GM18502 (cell line): ENCODE measurements around the gene CLCA2.

ENCODE experiments used
- ATAC-seq: cut with Tn5 transposase; IDR thresholded peaks from one replicate; pipeline ENCODE4 v1.9.1; 2021; ENCODE audit warnings: mild to moderate bottlenecking; ENCODE audit not compliant: unreplicated experiment, poor library complexity

The CLCA2 gene

DNA sequence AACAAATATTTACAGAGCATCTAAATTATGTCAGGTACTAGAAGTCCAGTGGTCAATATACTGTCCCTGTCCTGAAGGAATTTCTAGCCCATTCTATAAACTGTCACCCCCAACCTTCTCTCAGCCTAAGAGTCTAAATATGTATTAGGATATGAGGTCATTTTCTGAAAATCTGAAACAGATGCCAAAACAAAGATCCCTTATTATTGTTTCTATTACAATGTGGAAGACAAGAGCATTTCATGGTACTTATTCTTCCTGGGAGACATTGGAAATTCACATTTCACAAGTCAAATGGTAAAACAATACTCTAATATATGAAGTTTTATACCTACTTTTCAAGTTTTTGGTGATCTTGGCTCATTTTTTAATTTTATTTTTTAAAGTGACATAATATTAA lies 47.3 kb downstream of the CLCA2 start:
- peak; percentile 5 for ATAC-seq

- ATAC-seq = no peak
These were observed 48.2 kb downstream of the CLCA2 start for GRCh38 chr1:86472152-86472551.

- ATAC-seq = peak; percentile 50
These were observed 48.8 kb downstream of the CLCA2 start for GRCh38 chr1:86472767-86473166.

- ATAC-seq = no peak
These were observed 53.3 kb downstream of the CLCA2 start for GRCh38 chr1:86477256-86477655.

DNA sequence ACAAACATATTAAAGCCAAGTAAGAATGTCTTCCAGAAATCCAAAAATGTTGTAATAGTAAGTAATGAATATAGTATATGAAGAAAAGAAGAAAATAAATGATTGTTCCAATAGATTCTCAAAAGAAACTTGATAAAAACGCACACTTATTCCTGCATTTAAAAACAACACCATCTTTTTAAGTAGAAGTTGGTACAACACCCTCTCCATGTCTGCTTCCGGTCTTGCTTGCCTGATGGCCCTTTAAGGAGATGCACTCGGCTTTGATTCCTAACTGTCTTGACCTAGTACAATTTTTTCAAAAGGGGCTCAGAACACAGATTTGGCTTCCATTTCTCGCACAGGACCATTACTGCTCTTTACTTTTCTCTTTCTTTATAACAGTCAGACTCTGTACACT lies 53.7 kb downstream of the CLCA2 start:
- no peak for ATAC-seq

DNA sequence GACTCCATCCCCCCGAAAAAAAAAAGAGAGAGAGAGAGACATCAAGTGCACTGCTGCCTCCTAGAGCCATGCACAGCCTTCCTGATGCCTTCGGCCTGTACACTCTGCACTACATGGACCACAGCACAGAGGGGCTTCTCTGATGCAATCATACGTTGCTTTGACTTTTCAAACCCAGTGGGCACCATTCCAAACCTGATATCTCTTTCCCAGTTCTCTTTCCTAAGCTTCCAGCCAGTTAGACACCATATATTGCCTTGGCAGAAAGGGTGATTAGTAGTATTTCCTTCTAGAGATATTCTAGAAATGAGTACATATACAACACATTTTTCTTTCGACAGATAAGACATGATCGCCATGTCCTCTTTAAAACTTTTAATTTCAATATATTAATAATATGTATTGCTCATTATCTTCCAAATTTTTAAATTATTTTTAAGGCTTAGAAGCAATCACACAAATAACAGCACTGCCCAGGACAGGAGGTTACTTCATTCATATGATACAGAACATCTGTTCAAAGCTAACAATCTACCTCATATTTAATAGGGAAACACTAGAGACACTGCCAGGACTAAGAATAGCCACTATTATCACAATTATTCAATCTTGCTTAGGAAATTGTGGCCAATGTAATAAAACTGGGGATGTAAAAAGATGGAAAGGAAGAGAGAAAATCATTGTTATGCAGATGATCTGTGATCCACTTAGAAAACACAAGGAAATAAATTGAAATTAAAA lies 54.6 kb downstream of the CLCA2 start:
- ATAC-seq = no peak

GRCh38 chr1:86481966-86482365 lies 58.0 kb downstream of the CLCA2 start:
- no peak for ATAC-seq

DNA sequence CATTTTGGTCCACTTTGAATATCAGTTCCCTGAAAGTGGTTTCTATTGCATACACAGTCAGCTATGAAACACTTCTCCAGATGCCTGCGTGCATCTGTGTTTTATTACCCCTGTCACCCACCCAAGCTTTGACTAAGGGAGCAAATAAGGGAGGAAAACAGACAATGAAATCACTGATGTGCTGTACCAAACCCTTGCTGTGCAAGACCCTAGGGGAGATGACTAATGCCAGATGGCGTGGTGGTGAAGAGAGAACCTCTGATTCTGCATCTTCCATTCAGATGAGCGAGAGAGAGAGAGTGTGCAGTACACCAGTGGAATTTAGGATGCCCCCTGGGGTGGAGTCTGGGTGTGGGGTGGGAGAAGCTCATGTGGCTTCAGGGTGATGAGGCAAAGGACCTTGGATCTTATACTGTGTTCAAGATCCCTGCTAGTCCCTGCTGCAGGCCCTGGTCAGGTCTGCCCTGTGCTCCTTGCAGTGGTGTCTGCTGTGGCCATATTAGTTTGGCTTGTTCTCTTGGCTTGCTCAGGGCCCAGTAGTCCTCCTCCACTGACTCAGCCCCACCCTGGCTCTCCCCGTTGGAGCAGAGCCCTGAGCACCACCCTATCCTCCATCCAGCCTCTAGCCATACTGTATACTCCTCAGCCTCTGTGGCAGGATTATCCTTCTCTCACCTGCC lies 63.3 kb downstream of the CLCA2 start:
- ATAC-seq = no peak

- ATAC-seq = no peak
These were observed 63.8 kb downstream of the CLCA2 start for GRCh38 chr1:86487811-86488141.

- ATAC-seq = no peak
These were observed 65.4 kb downstream of the CLCA2 start for GRCh38 chr1:86489242-86489878.

- ATAC-seq = no peak
These were observed 67.4 kb downstream of the CLCA2 start for GRCh38 chr1:86491171-86491950.

- ATAC-seq = no peak
These were observed 74.3 kb downstream of the CLCA2 start for GRCh38 chr1:86498281-86498680.

- ATAC-seq = no peak
These were observed 76.1 kb downstream of the CLCA2 start for GRCh38 chr1:86499987-86500593.

- no peak for ATAC-seq
These were observed 76.7 kb downstream of the CLCA2 start for GRCh38 chr1:86500714-86501113.

- peak; percentile 80 for ATAC-seq
These were observed 78.2 kb downstream of the CLCA2 start for GRCh38 chr1:86502125-86502646.

DNA sequence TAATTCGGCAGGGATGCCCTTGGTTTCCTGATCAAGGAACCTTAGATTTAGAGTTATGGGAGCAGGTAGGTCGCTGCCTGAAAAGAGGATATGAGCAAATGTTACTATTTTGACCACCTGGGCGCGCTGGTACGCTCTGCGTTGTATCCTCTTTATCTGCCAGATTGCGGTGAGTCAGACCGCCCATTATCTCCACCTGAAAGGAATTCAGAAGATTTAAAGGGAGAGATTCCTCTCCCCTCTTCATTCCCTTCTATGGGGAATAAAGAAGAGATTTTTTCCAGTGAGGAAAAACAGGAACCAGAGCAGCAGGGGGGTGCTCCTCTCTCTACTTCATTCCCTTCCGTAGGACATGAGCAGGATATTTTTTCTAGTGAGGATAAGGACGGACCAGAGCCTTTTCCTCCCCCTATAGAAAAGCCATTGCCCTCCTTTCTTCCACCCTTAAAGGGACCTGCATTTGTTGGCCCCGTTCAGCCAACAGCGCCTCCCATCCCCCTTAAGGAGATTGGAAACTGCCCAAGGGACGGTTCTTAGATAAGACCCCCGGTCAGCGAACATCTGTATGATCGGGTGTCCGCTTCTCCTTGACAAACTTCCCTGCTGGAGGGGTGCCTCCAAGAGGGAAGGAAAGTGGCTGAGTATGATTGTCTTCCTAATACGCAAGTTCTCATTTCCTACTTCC lies 78.9 kb downstream of the CLCA2 start:
- peak; percentile 62 for ATAC-seq

GRCh38 chr1:86503406-86504136 lies 79.6 kb downstream of the CLCA2 start:
- ATAC-seq = no peak

DNA sequence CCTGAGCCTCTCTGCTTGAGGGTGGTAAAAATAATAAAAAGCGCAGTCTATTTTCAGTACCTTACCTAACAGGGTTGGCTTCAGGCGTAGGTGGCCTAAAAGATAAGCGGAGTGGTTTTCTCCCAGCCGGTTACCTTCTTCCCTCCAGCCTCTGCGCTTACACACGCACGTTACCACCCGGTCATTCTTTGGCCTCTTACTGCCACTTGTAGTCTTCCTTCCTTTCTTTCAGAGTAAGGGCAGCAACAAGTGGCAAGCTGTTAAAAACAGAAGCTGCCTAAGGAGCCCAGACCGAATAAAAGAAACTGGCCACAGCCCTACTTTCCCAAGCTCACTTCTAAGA lies 80.1 kb downstream of the CLCA2 start:
- no peak for ATAC-seq

DNA sequence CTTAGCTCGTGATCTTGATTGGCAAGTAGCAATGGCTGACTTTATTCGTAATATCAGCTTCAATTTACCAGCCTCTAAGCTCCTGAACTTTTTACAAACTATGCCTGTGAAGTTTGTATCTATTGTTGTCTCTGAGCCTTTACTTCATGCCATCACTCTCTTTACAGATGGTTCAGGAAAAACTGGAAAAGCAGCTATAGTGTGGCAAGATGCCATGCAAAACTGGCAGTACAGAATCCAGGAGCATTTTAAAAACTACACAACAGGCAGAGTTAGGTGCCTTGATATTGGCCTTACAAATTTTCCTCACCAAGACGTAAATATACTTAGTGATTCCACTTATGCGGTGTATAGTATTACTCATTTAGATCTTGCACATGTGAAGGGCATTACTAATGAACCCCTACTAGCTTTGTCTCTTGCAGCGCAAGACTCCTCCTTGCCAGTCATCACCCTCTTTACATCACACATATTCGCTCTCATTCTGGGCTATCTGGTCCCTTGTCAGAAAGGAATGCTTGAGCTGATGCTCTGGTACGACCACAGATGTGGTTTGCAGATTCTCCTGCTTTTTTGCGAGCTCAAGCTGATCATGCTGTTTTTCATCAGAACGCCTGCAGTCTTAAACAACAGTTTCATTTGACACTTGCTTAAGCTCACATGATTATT lies 81.1 kb downstream of the CLCA2 start:
- no peak for ATAC-seq
